Spinal cord (tissue), 4 donors: ENCODE measurements around the gene OR52H1. TPM values are rescaled to one million over a fixed set of nuclear protein-coding genes. Genes with fewer than 3 reads are reported as not detected.

Source experiments
- polyA plus RNA-seq, 2 donors: library from polyadenylated mRNA; unstranded; fragments of 120-200 nt; gene quantifications; one replicate each; pipeline ENCODE4 v1.2.1, GENCODE V29; 2013; ENCODE audit not compliant: insufficient read length in 2 of 2
- total RNA-seq, 2 donors: library from RNA; depleted of rRNA in 1 of 2; stranded (reverse); fragments of 120-200 nt in 1 of 2; fragments of >200 nt in 1 of 2; gene quantifications; one replicate each; pipeline versions ENCODE4 v1.2.3 to v1.2.4, GENCODE V29; 2013 to 2014

OR52H1 gene
- total and polyA plus RNA-seq, 4 donors = 0.40 to 0.55 TPM; not detected in 2

Other genes with a start within 250 kb of the OR52H1 start
- under 1 TPM in 1 of 2 donors, not detected in 1; 0.17 TPM for gene OR51B4, start 246.6 kb downstream of the OR52H1 start, total RNA-seq
- gene OR51B4, start 246.6 kb downstream of the OR52H1 start, polyA plus RNA-seq = not detected
- under 1 TPM; 0.20 to 0.22 TPM for gene OR51B2, start 224.2 kb downstream of the OR52H1 start, total RNA-seq
- gene OR51B2, start 224.2 kb downstream of the OR52H1 start, polyA plus RNA-seq = not detected
- gene OR51B5, start 205.0 kb downstream of the OR52H1 start, total RNA-seq = 1 to 10 TPM in 1 of 2 donors, under 1 TPM in 1; 0.99 to 1.7 TPM
- under 1 TPM in 1 of 2 donors, not detected in 1; 0.33 TPM for gene OR51B5, start 205.0 kb downstream of the OR52H1 start, polyA plus RNA-seq
- not detected for gene OR51B6, start 197.0 kb downstream of the OR52H1 start, total RNA-seq
- not detected for gene OR51B6, start 197.0 kb downstream of the OR52H1 start, polyA plus RNA-seq
- not detected for gene OR51M1, start 164.7 kb downstream of the OR52H1 start, total RNA-seq
- not detected for gene OR51M1, start 164.7 kb downstream of the OR52H1 start, polyA plus RNA-seq
- not detected for gene OR51Q1, start 126.4 kb downstream of the OR52H1 start, total RNA-seq
- gene OR51Q1, start 126.4 kb downstream of the OR52H1 start, polyA plus RNA-seq = not detected
- under 1 TPM in 1 of 2 donors, not detected in 1; 0.28 TPM for gene OR51I1, start 107.0 kb downstream of the OR52H1 start, total RNA-seq
- not detected for gene OR51I1, start 107.0 kb downstream of the OR52H1 start, polyA plus RNA-seq
- gene OR51I2, start 99.2 kb downstream of the OR52H1 start, total RNA-seq = not detected
- gene OR51I2, start 99.2 kb downstream of the OR52H1 start, polyA plus RNA-seq = not detected
- gene OR52D1, start 59.9 kb downstream of the OR52H1 start, total RNA-seq = not detected
- not detected for gene OR52D1, start 59.9 kb downstream of the OR52H1 start, polyA plus RNA-seq
- gene UBQLN3, start 38.6 kb downstream of the OR52H1 start, total RNA-seq = under 1 TPM; 0.10 to 0.39 TPM
- not detected for gene UBQLN3, start 38.6 kb downstream of the OR52H1 start, polyA plus RNA-seq
- under 1 TPM; 0.30 to 0.55 TPM for gene UBQLNL, start 31.8 kb downstream of the OR52H1 start, total RNA-seq
- gene UBQLNL, start 31.8 kb downstream of the OR52H1 start, polyA plus RNA-seq = under 1 TPM; 0.33 to 0.59 TPM
- gene OR52B6, start 32.3 kb upstream of the OR52H1 start, total RNA-seq = not detected
- not detected for gene OR52B6, start 32.3 kb upstream of the OR52H1 start, polyA plus RNA-seq
- gene TRIM6, start 48.1 kb upstream of the OR52H1 start, total RNA-seq = 1 to 10 TPM; 3.3 to 4.3 TPM
- 1 to 10 TPM; 1.1 to 1.7 TPM for gene TRIM6, start 48.1 kb upstream of the OR52H1 start, polyA plus RNA-seq
- gene TRIM34, start 76.5 kb upstream of the OR52H1 start, total RNA-seq = 10 to 100 TPM in 1 of 2 donors, 1 to 10 TPM in 1; 6.6 to 15.1 TPM
- gene TRIM34, start 76.5 kb upstream of the OR52H1 start, polyA plus RNA-seq = 1 to 10 TPM; 3.5 to 4.4 TPM
- gene TRIM5, start 136.5 kb upstream of the OR52H1 start, total RNA-seq = 10 to 100 TPM; 15.3 to 25.5 TPM
- 10 to 100 TPM; 10.4 to 12.3 TPM for gene TRIM5, start 136.5 kb upstream of the OR52H1 start, polyA plus RNA-seq
- gene TRIM22, start 141.2 kb upstream of the OR52H1 start, total RNA-seq = 10 to 100 TPM; 25.3 to 26.0 TPM
- gene TRIM22, start 141.2 kb upstream of the OR52H1 start, polyA plus RNA-seq = 10 to 100 TPM; 11.8 to 14.5 TPM
- not detected for gene OR56B1, start 187.9 kb upstream of the OR52H1 start, total RNA-seq
- not detected for gene OR56B1, start 187.9 kb upstream of the OR52H1 start, polyA plus RNA-seq
- gene OR52N4, start 205.7 kb upstream of the OR52H1 start, total RNA-seq = under 1 TPM in 1 of 2 donors, not detected in 1; 0.20 TPM
- under 1 TPM in 1 of 2 donors, not detected in 1; 0.33 TPM for gene OR52N4, start 205.7 kb upstream of the OR52H1 start, polyA plus RNA-seq
- not detected for gene OR52N5, start 234.8 kb upstream of the OR52H1 start, total RNA-seq
- not detected for gene OR52N5, start 234.8 kb upstream of the OR52H1 start, polyA plus RNA-seq
- gene OR52N1, start 242.7 kb upstream of the OR52H1 start, total RNA-seq = not detected
- gene OR52N1, start 242.7 kb upstream of the OR52H1 start, polyA plus RNA-seq = not detected